ENCODE results near the gene TENM4. TPM values are rescaled to one million over a fixed set of nuclear protein-coding genes. Genes with fewer than 3 reads are reported as not detected.

Gene TENM4
- total and polyA plus RNA-seq, 4 experiments from 2014 or later, result 0.25 to 0.28 TPM; not detected in 2

- H3K36me3 Mint-ChIP-seq, result no peaks in the 10 kb centered on the region
- no peak overlapping the region for H3K4me3 ChIP-seq (ENCODE audit: low read length in 2 of 2)
- no peak overlapping the region for H3K27ac ChIP-seq (ENCODE audit: low read depth, low read length)
- H3K4me3 Mint-ChIP-seq, result no peak overlapping the region
- no peaks in the 10 kb centered on the region for H3K9me3 ChIP-seq (ENCODE audit: control insufficient read depth in 1 of 2, low read length in 2 of 2)
- CTCF ChIA-PET (ENCODE audit: partially characterized antibody), result interaction anchor here (1.3 kb wide), 1 partner anchor 24 kb away, joined by 5 read pairs; no protein-coding TSS in a partner anchor
- DNase-seq, result no peak
- no peaks in the 10 kb centered on the region for H3K27me3 Mint-ChIP-seq
- intact Hi-C loops (cut with micrococcal nuclease), result no loop called here
- H3K9me3 Mint-ChIP-seq, result peaks cover 0 to 6% (median 0%) of the 10 kb centered on the region in 8 donors
- no peaks in the 10 kb centered on the region for H3K36me3 ChIP-seq (ENCODE audit: insufficient read depth, low read length)
- H3K27ac Mint-ChIP-seq, result no peak overlapping the region
- H3K4me1 ChIP-seq (ENCODE audit: insufficient read depth, low read length), result no peaks in the 10 kb centered on the region
- H3K27me3 ChIP-seq (ENCODE audit: insufficient read depth, low read length), result no peaks in the 10 kb centered on the region
- H3K4me1 Mint-ChIP-seq, result no peaks in the 10 kb centered on the region
- POLR2A ChIA-PET (ENCODE audit: partially characterized antibody), result no interaction called here
Measured at GRCh38 chr11:78669249-78669648, 771.6 kb downstream of the TENM4 start.

GRCh38 chr11:78667461-78667860, 773.4 kb downstream of the TENM4 start:
- CTCF ChIA-PET (ENCODE audit: partially characterized antibody), result no interaction called here

GRCh38 chr11:78666675-78667160, 774.1 kb downstream of the TENM4 start:
- intact Hi-C loops (cut with micrococcal nuclease), result no loop called here
- DNase-seq, result no peak
- no peak overlapping the region for H3K27ac Mint-ChIP-seq
- H3K27ac ChIP-seq (ENCODE audit: low read depth, low read length), result no peak overlapping the region
- H3K4me1 ChIP-seq (ENCODE audit: insufficient read depth, low read length), result no peaks in the 10 kb centered on the region
- no peaks in the 10 kb centered on the region for H3K4me1 Mint-ChIP-seq
- H3K4me3 ChIP-seq (ENCODE audit: low read length in 2 of 2), result no peak overlapping the region
- H3K27me3 ChIP-seq (ENCODE audit: insufficient read depth, low read length), result no peaks in the 10 kb centered on the region
- H3K36me3 ChIP-seq (ENCODE audit: insufficient read depth, low read length), result no peaks in the 10 kb centered on the region
- H3K4me3 Mint-ChIP-seq, result no peak overlapping the region
- peaks cover 0 to 6% (median 0%) of the 10 kb centered on the region in 8 donors for H3K9me3 Mint-ChIP-seq
- CTCF ChIA-PET (ENCODE audit: partially characterized antibody), result no interaction called here
- no peaks in the 10 kb centered on the region for H3K9me3 ChIP-seq (ENCODE audit: control insufficient read depth in 1 of 2, low read length in 2 of 2)
- H3K36me3 Mint-ChIP-seq, result no peaks in the 10 kb centered on the region
- POLR2A ChIA-PET (ENCODE audit: partially characterized antibody), result no interaction called here
- H3K27me3 Mint-ChIP-seq, result no peaks in the 10 kb centered on the region

More at GRCh38 chr11:78667461-78667860, 773.4 kb downstream of the TENM4 start:
- DNase-seq, result no peak
- Histone ChIP-seq H3K9me3 (ENCODE audit: control insufficient read depth in 1 of 2, low read length in 2 of 2) (no peaks in the 10 kb centered on the region), H3K27ac (ENCODE audit: low read depth, low read length) (no peak overlapping the region), H3K27me3 (ENCODE audit: insufficient read depth, low read length) (no peaks in the 10 kb centered on the region), H3K36me3 (ENCODE audit: insufficient read depth, low read length) (no peaks in the 10 kb centered on the region), H3K4me3 (ENCODE audit: low read length in 2 of 2) (no peak overlapping the region), H3K4me1 (ENCODE audit: insufficient read depth, low read length) (no peaks in the 10 kb centered on the region)
- intact Hi-C loops (cut with micrococcal nuclease), result no loop called here
- Mint-ChIP-seq H3K4me3 (no peak overlapping the region), H3K36me3 (no peaks in the 10 kb centered on the region), H3K9me3 (peaks cover 0 to 6% (median 0%) of the 10 kb centered on the region in 8 donors), H3K4me1 (no peaks in the 10 kb centered on the region), H3K27ac (no peak overlapping the region), H3K27me3 (no peaks in the 10 kb centered on the region)
- POLR2A ChIA-PET (ENCODE audit: partially characterized antibody), result no interaction called here

GRCh38 chr11:78664636-78665035, 776.2 kb downstream of the TENM4 start:
- Mint-ChIP-seq H3K4me3 (no peak overlapping the region), H3K4me1 (no peaks in the 10 kb centered on the region), H3K36me3 (no peaks in the 10 kb centered on the region), H3K27ac (no peak overlapping the region), H3K27me3 (no peaks in the 10 kb centered on the region), H3K9me3 (peaks cover 0 to 3% (median 0%) of the 10 kb centered on the region in 8 donors)
- Histone ChIP-seq H3K36me3 (ENCODE audit: insufficient read depth, low read length) (no peaks in the 10 kb centered on the region), H3K9me3 (ENCODE audit: control insufficient read depth in 1 of 2, low read length in 2 of 2) (no peaks in the 10 kb centered on the region), H3K27ac (ENCODE audit: low read depth, low read length) (no peak overlapping the region), H3K4me3 (ENCODE audit: low read length in 2 of 2) (no peak overlapping the region), H3K27me3 (ENCODE audit: insufficient read depth, low read length) (no peaks in the 10 kb centered on the region), H3K4me1 (ENCODE audit: insufficient read depth, low read length) (no peaks in the 10 kb centered on the region)
- intact Hi-C loops (cut with micrococcal nuclease), result no loop called here
- DNase-seq, result no peak
- ChIA-PET CTCF (ENCODE audit: partially characterized antibody) (interaction anchor here (1.7 kb wide), 1 partner anchor 18 kb away, joined by 14 read pairs; no protein-coding TSS in a partner anchor), POLR2A (ENCODE audit: partially characterized antibody) (no interaction called here)

- H3K4me3 Mint-ChIP-seq, result no peak overlapping the region
- Histone ChIP-seq H3K27ac (ENCODE audit: low read depth, low read length) (no peak overlapping the region), H3K36me3 (ENCODE audit: insufficient read depth, low read length) (no peaks in the 10 kb centered on the region), H3K4me3 (ENCODE audit: low read length in 2 of 2) (no peak overlapping the region), H3K4me1 (ENCODE audit: insufficient read depth, low read length) (no peaks in the 10 kb centered on the region), H3K27me3 (ENCODE audit: insufficient read depth, low read length) (no peaks in the 10 kb centered on the region), H3K9me3 (ENCODE audit: control insufficient read depth in 1 of 2, low read length in 2 of 2) (no peaks in the 10 kb centered on the region)
- intact Hi-C loops (cut with micrococcal nuclease), result no loop called here
- H3K27me3 Mint-ChIP-seq, result no peaks in the 10 kb centered on the region
- no peak overlapping the region for H3K27ac Mint-ChIP-seq
- H3K36me3 Mint-ChIP-seq, result no peaks in the 10 kb centered on the region
- DNase-seq, result no peak
- ChIA-PET CTCF (ENCODE audit: partially characterized antibody) (interaction anchor here (3.8 kb wide), 1 partner anchor 16 kb away, joined by 26 read pairs; no protein-coding TSS in a partner anchor), POLR2A (ENCODE audit: partially characterized antibody) (no interaction called here)
- H3K9me3 Mint-ChIP-seq, result peaks cover 0 to 4% (median 0%) of the 10 kb centered on the region in 8 donors
- no peaks in the 10 kb centered on the region for H3K4me1 Mint-ChIP-seq
Measured at GRCh38 chr11:78662811-78663210, 778.0 kb downstream of the TENM4 start.

GRCh38 chr11:78660471-78660870, 780.4 kb downstream of the TENM4 start:
- H3K4me1 ChIP-seq (ENCODE audit: insufficient read depth, low read length), result no peaks in the 10 kb centered on the region
- no peak for DNase-seq
- H3K9me3 ChIP-seq (ENCODE audit: control insufficient read depth in 1 of 2, low read length in 2 of 2), result no peaks in the 10 kb centered on the region
- H3K36me3 ChIP-seq (ENCODE audit: insufficient read depth, low read length), result no peaks in the 10 kb centered on the region
- H3K27ac ChIP-seq (ENCODE audit: low read depth, low read length), result no peak overlapping the region
- no peaks in the 10 kb centered on the region for H3K27me3 ChIP-seq (ENCODE audit: insufficient read depth, low read length)
- no peaks in the 10 kb centered on the region for H3K36me3 Mint-ChIP-seq
- H3K4me1 Mint-ChIP-seq, result no peaks in the 10 kb centered on the region
- no peak overlapping the region for H3K4me3 Mint-ChIP-seq
- peaks cover 0 to 4% (median 0%) of the 10 kb centered on the region in 8 donors for H3K9me3 Mint-ChIP-seq
- no peak overlapping the region for H3K4me3 ChIP-seq (ENCODE audit: low read length in 2 of 2)
- ChIA-PET POLR2A (ENCODE audit: partially characterized antibody) (no interaction called here), CTCF (ENCODE audit: partially characterized antibody) (interaction anchor here (3.8 kb wide), 1 partner anchor 14 kb away, joined by 26 read pairs; no protein-coding TSS in a partner anchor)
- intact Hi-C loops (cut with micrococcal nuclease), result no loop called here
- peaks cover 0 to 2% of the 10 kb centered on the region in 2 donors for H3K27me3 Mint-ChIP-seq
- no peak overlapping the region for H3K27ac Mint-ChIP-seq

GRCh38 chr11:78659326-78660270, 781.2 kb downstream of the TENM4 start:
- Histone ChIP-seq H3K36me3 (ENCODE audit: insufficient read depth, low read length) (no peaks in the 10 kb centered on the region), H3K4me1 (ENCODE audit: insufficient read depth, low read length) (no peaks in the 10 kb centered on the region), H3K27me3 (ENCODE audit: insufficient read depth, low read length) (no peaks in the 10 kb centered on the region), H3K9me3 (ENCODE audit: control insufficient read depth in 1 of 2, low read length in 2 of 2) (no peaks in the 10 kb centered on the region), H3K4me3 (ENCODE audit: low read length in 2 of 2) (no peak overlapping the region), H3K27ac (ENCODE audit: low read depth, low read length) (no peak overlapping the region)
- no peak overlapping the region for H3K27ac Mint-ChIP-seq
- intact Hi-C loops (cut with micrococcal nuclease), result no loop called here
- H3K4me1 Mint-ChIP-seq, result no peaks in the 10 kb centered on the region
- peaks cover 0 to 4% (median 0%) of the 10 kb centered on the region in 8 donors for H3K9me3 Mint-ChIP-seq
- CTCF ChIA-PET (ENCODE audit: partially characterized antibody), result interaction anchor here (3.8 to 4.6 kb wide), 2 partner anchors 13 kb away, joined by 26 to 44 read pairs; no protein-coding TSS in a partner anchor
- POLR2A ChIA-PET (ENCODE audit: partially characterized antibody), result no interaction called here
- H3K4me3 Mint-ChIP-seq, result no peak overlapping the region
- H3K36me3 Mint-ChIP-seq, result no peaks in the 10 kb centered on the region
- no peak for DNase-seq
- peaks cover 0 to 2% of the 10 kb centered on the region in 2 donors for H3K27me3 Mint-ChIP-seq

All from CD4-positive, alpha-beta memory T cell (primary cell).